ENCODE data around the gene CRELD2. TPM values are rescaled to one million over a fixed set of nuclear protein-coding genes. Genes with fewer than 3 reads are reported as not detected.

Gene CRELD2
- total and polyA plus RNA-seq, 2 of the 8 experiments (the other 6 are each of a cell fraction or from before 2014, with no cell fraction given) = 24.5 to 36.6 TPM

GRCh38 chr22:49954354-49954753 is 35.9 kb downstream of the CRELD2 start:
- Histone ChIP-seq H4K5ac (ENCODE audit: insufficient read length, low read depth, low read length) (no peak overlapping the region), H3K9me3 (ENCODE audit: insufficient read depth in 2 of 2, low read depth in 1 of 2, low read length in 1 of 2) (no peaks in the 10 kb centered on the region), H2BK12ac (ENCODE audit: low read depth, low read length) (no peak overlapping the region), H2BK15ac (ENCODE audit: low read length) (no peak overlapping the region), H3K79me2 (ENCODE audit: control insufficient read depth in 1 of 2, insufficient read depth in 2 of 2, low read length in 2 of 2) (no peaks in the 10 kb centered on the region), H3K27me3 (replicated peaks in 1 of 4; ENCODE audit: control insufficient read depth in 3 of 4, extremely low read depth in 1 of 4, insufficient read depth in 3 of 4, low read length in 3 of 4) (peaks cover 0 to 4% (median 2%) of the 10 kb centered on the region in 4 experiments; a peak in 3 of 7 replicates), H3K23ac (ENCODE audit: insufficient read length) (no peak overlapping the region), H3K4me1 (replicated peaks in 1 of 4; ENCODE audit: control insufficient read depth in 3 of 4, insufficient read depth in 4 of 4, low read length in 3 of 4) (peaks cover 0 to 15% (median 7%) of the 10 kb centered on the region in 4 experiments; a peak in 5 of 7 replicates), H3K79me1 (ENCODE audit: low read depth, low read length) (no peaks in the 10 kb centered on the region), H4K8ac (ENCODE audit: extremely low read depth, insufficient read depth, low read length) (peak overlapping the region; percentile 25; the same call in 1 of the 2 replicates), H3K56ac (replicated peaks; ENCODE audit: insufficient read length, low read depth, low read length) (no peak overlapping the region), H3K4me3 (ENCODE audit: extremely low read depth in 1 of 4, insufficient read depth in 2 of 4, low read depth in 3 of 4, low read length in 4 of 4) (no peak overlapping the region), H3K4ac (replicated peaks; ENCODE audit: insufficient read length, low read depth, low read length) (no peak overlapping the region), H2AFZ (ENCODE audit: low read length) (no peak overlapping the region), H3K27ac (ENCODE audit: low read depth, low read length) (no peak overlapping the region; the same call in 1 of the 2 replicates), H4K91ac (replicated peaks; ENCODE audit: insufficient read length, low read length) (no peak overlapping the region), H2BK5ac (ENCODE audit: low read depth, low read length) (no peak overlapping the region), H3K14ac (ENCODE audit: insufficient read length) (no peak overlapping the region), H2BK20ac (ENCODE audit: low read length) (no peak overlapping the region), H2BK120ac (replicated peaks; ENCODE audit: low read depth, low read length) (no peak overlapping the region), H3K4me2 (ENCODE audit: insufficient read depth in 1 of 2, low read depth in 2 of 2, low read length in 2 of 2) (no peak overlapping the region), H3K23me2 (ENCODE audit: low read depth, low read length) (no peaks in the 10 kb centered on the region), H3K9ac (replicated peaks in 1 of 4; ENCODE audit: extremely low read depth in 1 of 4, low read depth in 3 of 4, low read length in 3 of 4) (no peak overlapping the region), H4K20me1 (replicated peaks in 1 of 2; ENCODE audit: control insufficient read depth in 1 of 2, insufficient read depth in 2 of 2, low read length in 2 of 2) (peaks cover 0 to 2% of the 10 kb centered on the region in 2 experiments), H3K36me3 (ENCODE audit: control insufficient read depth in 2 of 4, insufficient read depth in 4 of 4, low read length in 3 of 4) (no peaks in the 10 kb centered on the region), H2AK5ac (ENCODE audit: low read depth, low read length) (no peak overlapping the region), H3K18ac (ENCODE audit: extremely low read depth, low read length) (no peak overlapping the region)
- ChIA-PET POLR2A (ENCODE audit: partially characterized antibody) (interaction anchor here (1.0 to 1.2 kb wide), 2 partner anchors 16 to 35 kb away, joined by 3 to 4 read pairs; partner anchors contain the start of gene CRELD2), CTCF (ENCODE audit: partially characterized antibody) (interaction anchor here (0.6 kb wide), 1 partner anchor 18 kb away, joined by 4 read pairs; no protein-coding TSS in a partner anchor)
- WGBS, 2 experiments (ENCODE audit: extremely low coverage in 1 of 2, insufficient coverage in 1 of 2, insufficient read length in 1 of 2, insufficient replicate concordance in 2 of 2, low coverage in 1 of 2, low lambda C conversion rate in 2 of 2, missing lambda C conversion rate in 1 of 2) = 82% methylated on average over 6 of the region's 8 CpGs; no CpG with 5 or more reads in 1 of the 2 experiments
- FAIRE-seq = no peak
- no peak for DNase-seq (ENCODE audit: low read depth in 1 of 2, low spot score in 2 of 2)
- TF ChIP-seq RXRA (IDR thresholded peaks at IDR 0.05; ENCODE audit: insufficient read depth, low read depth, low read length) = no peak
- no peak for TF ChIP-seq JUND (IDR thresholded peaks at IDR 0.05; ENCODE audit: low read length)
- no peak for TF ChIP-seq BCL11A (IDR thresholded peaks at IDR 0.05; ENCODE audit: low read depth in 2 of 2, low read length in 2 of 2)
- no peak for TF ChIP-seq NANOG (IDR thresholded peaks at IDR 0.05; ENCODE audit: insufficient read depth, low read depth, low read length, poor library complexity, severe bottlenecking)
- no peak for TF ChIP-seq SAP30 (IDR thresholded peaks at IDR 0.05; ENCODE audit: insufficient read depth, insufficient replicate concordance, low read length)
- TF ChIP-seq CBX8 (IDR thresholded peaks at IDR 0.05; ENCODE audit: borderline replicate concordance, low read depth, low read length) = no peak
- TF ChIP-seq BRCA1 (IDR thresholded peaks at IDR 0.05; ENCODE audit: low read depth, low read length) = no peak
- TF ChIP-seq RAD21 (IDR thresholded peaks at IDR 0.05 in 1 of 2, conservative IDR thresholded peaks at IDR 0.05 in 1 of 2; ENCODE audit: low read depth in 2 of 2, low read length in 2 of 2) = no peak
- TF ChIP-seq TAF7 (optimal IDR thresholded peaks at IDR 0.05; ENCODE audit: borderline replicate concordance, low read depth, low read length) = no peak
- no peak for TF ChIP-seq POLR2A (IDR thresholded peaks at IDR 0.05; ENCODE audit: control extremely low read depth in 1 of 2, low read depth in 2 of 2, low read length in 2 of 2)
- TF ChIP-seq POU5F1 (IDR thresholded peaks at IDR 0.05; ENCODE audit: low read depth, low read length) = no peak
- no peak for TF ChIP-seq YY1 (IDR thresholded peaks at IDR 0.05; ENCODE audit: low read depth, low read length)
- TF ChIP-seq BACH1 (IDR thresholded peaks at IDR 0.05; ENCODE audit: low read length) = no peak
- no peak for TF ChIP-seq ASH2L (IDR thresholded peaks at IDR 0.05; ENCODE audit: low read length)
- TF ChIP-seq CHD2 (IDR thresholded peaks at IDR 0.05; ENCODE audit: low read length) = no peak
